IMR-90 (cell line): ENCODE measurements around the gene C2.

Experiments
- CEBPB ChIP-seq: IDR thresholded peaks from 2 replicates; pipeline ENCODE4 v1.6.1; 2012; ENCODE audit warnings: low read depth, low read length, improper control_type of control experiment
- CHD1 ChIP-seq: IDR thresholded peaks from 2 replicates; pipeline ENCODE4 v1.6.1; 2012; ENCODE audit warnings: low read depth, low read length, improper control_type of control experiment
- CTCF ChIP-seq: conservative IDR thresholded peaks from 2 replicates; pipeline ENCODE4 v1.5.1; 2012; ENCODE audit warnings: mild to moderate bottlenecking, low read depth, low read length, improper control_type of control experiment
- ELK1 ChIP-seq: fragments of 150-350 bp; IDR thresholded peaks from 2 replicates; pipeline ENCODE4 v1.6.1; 2016; ENCODE audit warnings: low read depth, mild to moderate bottlenecking, low read length, moderate library complexity, borderline replicate concordance
- MAFK ChIP-seq: IDR thresholded peaks from 2 replicates; pipeline ENCODE4 v1.6.1; 2012; ENCODE audit warnings: low read depth, low read length, improper control_type of control experiment
- MAZ ChIP-seq: IDR thresholded peaks from 2 replicates; pipeline ENCODE4 v1.6.1; 2012; ENCODE audit warnings: low read depth, mild to moderate bottlenecking, low read length, improper control_type of control experiment, moderate library complexity, borderline replicate concordance
- MXI1 ChIP-seq: IDR thresholded peaks from 2 replicates; pipeline ENCODE4 v1.6.1; 2012; ENCODE audit warnings: low read depth, mild to moderate bottlenecking, low read length, moderate library complexity, borderline replicate concordance
- NFE2L2 ChIP-seq: fragments of 150-350 bp; IDR thresholded peaks from 2 replicates; pipeline ENCODE4 v1.6.1; 2016; ENCODE audit warnings: low read depth, mild to moderate bottlenecking, low read length
- POLR2A ChIP-seq: IDR thresholded peaks from 2 replicates; pipeline ENCODE4 v1.6.1; 2012; ENCODE audit warnings: mild to moderate bottlenecking, low read depth, low read length
- RAD21 ChIP-seq: IDR thresholded peaks from 2 replicates; pipeline ENCODE4 v1.6.1; 2012; ENCODE audit warnings: low read length, improper control_type of control experiment
- RCOR1 ChIP-seq: IDR thresholded peaks from 2 replicates; pipeline ENCODE4 v1.6.1; 2012; ENCODE audit warnings: mild to moderate bottlenecking, low read length, improper control_type of control experiment; ENCODE audit not compliant: insufficient replicate concordance
- SMC3 ChIP-seq: fragments of 150-350 bp; IDR thresholded peaks from 2 replicates; pipeline ENCODE4 v1.6.1; 2016; ENCODE audit warnings: low read depth, mild to moderate bottlenecking, antibody characterized with exemption, low read length, moderate library complexity
- TF ChIP-seq, protein P1 (sequence below): fragments of 150-350 bp; IDR thresholded peaks from 2 replicates; pipeline ENCODE4 v1.6.1; 2017; ENCODE audit warnings: mild to moderate bottlenecking, antibody characterized with exemption, low read length, low read depth

- no peak for TF ChIP-seq CTCF
- TF ChIP-seq, protein P1, sequence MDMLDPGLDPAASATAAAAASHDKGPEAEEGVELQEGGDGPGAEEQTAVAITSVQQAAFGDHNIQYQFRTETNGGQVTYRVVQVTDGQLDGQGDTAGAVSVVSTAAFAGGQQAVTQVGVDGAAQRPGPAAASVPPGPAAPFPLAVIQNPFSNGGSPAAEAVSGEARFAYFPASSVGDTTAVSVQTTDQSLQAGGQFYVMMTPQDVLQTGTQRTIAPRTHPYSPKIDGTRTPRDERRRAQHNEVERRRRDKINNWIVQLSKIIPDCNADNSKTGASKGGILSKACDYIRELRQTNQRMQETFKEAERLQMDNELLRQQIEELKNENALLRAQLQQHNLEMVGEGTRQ, result peak; percentile 97
- no peak for TF ChIP-seq POLR2A
- no peak for TF ChIP-seq NFE2L2
- no peak for TF ChIP-seq CEBPB
- no peak for TF ChIP-seq MAFK
- no peak; the same call in none of the 2 replicates for TF ChIP-seq RAD21
- TF ChIP-seq MXI1, result peak; percentile 31; the same call in 1 of the 2 replicates
- no peak for TF ChIP-seq SMC3
- no peak for TF ChIP-seq RCOR1
- TF ChIP-seq CHD1, result no peak
- TF ChIP-seq MAZ, result peak; percentile 99
- TF ChIP-seq ELK1, result no peak
These were observed 29.7 kb upstream of the C2 start, which contains the start of gene EHMT2 for GRCh38 chr6:31897612-31898382.
